Renal cortex interstitium (tissue), 11 donors: Measurements from ENCODE around the gene ALDH3B1. TPM values are rescaled to one million over a fixed set of nuclear protein-coding genes. Genes with fewer than 3 reads are reported as not detected.

Experiments
- DNase-seq, 11 donors: peaks; one replicate each; pipeline ENCODE4 v3.0.0-alpha.2; 2013; ENCODE audit warnings: low read depth in 9 of 11, low spot score in 4 of 11; ENCODE audit errors: extremely low read depth in 1 of 11
- polyA plus RNA-seq, 3 donors: library from polyadenylated mRNA; unstranded; fragments of 120-200 nt; gene quantifications; one replicate each; pipeline ENCODE4 v1.2.1, GENCODE V29; 2013; ENCODE audit not compliant: insufficient read length in 3 of 3

ALDH3B1 gene
- polyA plus RNA-seq, 3 donors = 1.8 to 3.9 (median 2.2) TPM

DNA sequence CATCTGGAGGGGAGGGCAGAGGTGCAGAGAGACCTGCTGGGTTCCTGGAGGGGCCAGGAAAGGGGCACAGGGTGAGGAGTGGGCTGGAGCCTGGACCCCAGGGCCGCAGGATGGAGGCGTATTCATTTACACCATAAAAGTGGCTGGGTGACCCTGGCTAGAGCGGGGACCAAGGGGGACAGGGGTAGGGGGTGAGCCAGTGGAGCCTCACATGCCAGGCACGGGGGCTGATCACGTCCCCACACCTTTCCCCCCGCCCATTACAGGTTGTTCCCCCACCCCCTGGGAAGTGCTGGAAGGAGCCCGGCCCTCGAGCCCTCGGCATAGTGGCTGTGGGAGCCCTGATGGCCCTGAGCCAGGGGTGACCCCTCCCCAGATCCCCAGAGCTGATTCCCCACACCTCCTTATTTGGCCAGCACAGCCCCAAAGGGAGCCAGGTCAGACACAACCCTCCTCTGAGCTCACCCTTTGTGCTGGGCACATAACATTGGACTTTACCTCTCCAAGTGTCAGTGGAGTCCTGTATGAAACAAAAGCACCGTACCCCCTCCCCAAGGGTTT is 29.5 kb downstream of the ALDH3B1 start:
- DNase-seq = no peak

DNA sequence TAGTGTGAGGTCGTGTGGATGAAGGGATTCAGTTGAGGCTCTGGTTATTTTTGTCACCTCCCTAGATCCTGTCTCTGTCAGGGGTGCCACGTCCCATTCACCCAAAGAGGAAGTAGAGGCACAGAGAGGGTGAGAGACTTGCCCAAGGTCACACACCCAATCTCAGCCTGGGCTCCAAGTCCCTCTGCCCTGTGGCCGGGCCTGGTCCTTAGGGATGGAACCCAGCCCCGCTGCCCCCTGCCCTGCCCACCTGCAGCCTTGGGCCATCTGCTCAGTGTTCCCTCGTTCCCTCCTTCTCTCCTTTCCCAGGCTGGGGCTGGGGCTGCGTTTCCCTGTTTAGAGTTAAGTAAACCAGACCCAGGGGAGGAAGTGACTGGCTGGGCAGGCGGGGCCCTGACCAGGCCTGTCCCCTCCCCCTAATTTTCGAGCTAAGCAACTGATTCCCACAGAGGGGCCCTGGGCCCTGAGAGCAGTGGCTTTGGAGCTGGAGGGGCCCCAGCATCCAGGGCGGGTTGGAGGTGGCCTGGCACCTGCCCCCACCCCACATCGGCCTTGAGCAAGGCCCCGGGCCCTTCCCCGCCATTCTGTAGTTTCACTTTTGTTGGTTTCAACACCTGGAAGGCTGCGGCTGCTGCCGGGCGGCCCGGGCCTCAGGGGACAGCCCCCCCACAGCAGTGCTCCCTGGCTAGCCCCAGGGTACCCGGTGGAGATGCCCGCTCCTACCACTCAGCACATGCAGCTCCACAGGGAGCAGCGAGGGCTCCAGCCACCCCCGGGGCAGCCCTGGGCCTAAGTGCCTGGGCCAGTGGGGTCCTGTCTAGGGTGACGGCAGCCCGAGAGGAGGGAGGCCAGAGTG is 30.2 kb downstream of the ALDH3B1 start:
- DNase-seq = peak in 6 of 11 donors; percentile 33 to 56 (median 42)

DNA sequence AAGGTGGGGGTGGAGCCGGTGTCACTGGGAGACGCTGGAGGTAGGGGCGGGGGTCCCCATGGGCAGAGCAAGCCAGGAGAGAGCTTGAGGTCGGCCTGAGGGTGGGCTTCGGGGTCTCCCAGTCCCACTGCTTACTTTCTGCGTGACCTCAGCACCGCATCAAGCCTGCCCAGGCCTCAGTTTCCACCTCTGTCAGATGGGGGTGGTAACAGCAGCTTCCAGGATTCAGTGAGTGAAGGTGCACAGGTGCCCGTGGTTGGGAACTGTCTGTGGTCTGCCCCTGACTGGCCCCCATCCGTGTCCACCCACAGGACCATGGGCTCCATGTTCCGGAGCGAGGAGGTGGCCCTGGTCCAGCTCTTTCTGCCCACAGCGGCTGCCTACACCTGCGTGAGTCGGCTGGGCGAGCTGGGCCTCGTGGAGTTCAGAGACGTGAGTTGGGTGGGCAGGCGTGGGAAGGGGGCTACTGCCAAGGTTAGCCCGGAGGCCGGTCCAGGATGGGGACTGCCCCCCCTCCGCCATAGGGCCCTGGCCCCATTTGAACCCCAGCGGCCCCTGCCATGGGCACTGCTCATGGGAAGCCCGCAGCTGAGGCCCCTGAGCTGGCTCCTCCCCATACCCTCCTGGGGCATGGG is 30.9 kb downstream of the ALDH3B1 start:
- no peak for DNase-seq

DNA sequence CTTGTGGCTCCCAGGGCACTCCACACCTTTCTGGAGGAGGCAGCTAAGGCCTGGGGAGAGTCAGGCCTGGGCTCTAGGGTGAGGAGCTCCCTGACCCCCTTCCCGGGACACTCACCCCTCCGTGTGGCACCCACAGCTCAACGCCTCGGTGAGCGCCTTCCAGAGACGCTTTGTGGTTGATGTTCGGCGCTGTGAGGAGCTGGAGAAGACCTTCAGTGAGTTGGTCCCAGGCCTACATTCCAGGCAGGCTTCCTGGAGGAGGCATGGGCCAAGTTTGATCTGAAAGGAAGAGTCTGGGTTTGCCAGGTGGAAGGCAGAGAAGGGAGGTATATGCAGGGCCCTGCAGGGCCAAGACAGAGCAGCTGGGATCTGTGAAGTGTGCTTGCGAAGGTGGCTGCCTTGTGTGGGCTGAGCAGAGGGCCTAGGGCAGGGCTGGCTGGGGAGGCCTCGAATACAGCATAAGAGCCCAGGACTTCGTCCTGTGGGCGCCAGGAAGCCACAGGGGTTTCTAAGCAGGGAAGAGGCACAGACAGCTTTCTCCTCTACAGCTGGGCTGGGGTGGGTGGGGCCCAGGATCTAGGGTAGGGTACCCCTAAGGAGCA is 31.6 kb downstream of the ALDH3B1 start:
- DNase-seq = no peak

- no peak for DNase-seq
These were observed 32.3 kb downstream of the ALDH3B1 start for GRCh38 chr11:68042219-68043028.

DNA sequence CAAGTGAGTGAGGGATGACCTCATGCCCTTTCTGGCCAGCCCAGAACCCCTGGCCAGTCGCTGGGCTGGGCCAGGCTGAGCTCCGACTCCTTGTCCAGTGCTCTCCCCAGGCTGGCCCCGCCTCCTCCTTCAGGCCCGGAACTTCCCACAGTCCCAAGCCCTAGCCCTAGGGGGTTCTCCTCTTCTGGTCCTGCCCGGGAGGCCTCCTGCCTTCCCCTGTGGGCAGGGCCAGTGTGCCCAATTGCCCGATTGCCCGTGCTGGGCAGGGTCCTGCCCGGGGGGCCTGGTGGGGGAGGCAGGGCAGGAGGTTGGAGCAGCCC is 32.9 kb downstream of the ALDH3B1 start:
- no peak for DNase-seq

DNA sequence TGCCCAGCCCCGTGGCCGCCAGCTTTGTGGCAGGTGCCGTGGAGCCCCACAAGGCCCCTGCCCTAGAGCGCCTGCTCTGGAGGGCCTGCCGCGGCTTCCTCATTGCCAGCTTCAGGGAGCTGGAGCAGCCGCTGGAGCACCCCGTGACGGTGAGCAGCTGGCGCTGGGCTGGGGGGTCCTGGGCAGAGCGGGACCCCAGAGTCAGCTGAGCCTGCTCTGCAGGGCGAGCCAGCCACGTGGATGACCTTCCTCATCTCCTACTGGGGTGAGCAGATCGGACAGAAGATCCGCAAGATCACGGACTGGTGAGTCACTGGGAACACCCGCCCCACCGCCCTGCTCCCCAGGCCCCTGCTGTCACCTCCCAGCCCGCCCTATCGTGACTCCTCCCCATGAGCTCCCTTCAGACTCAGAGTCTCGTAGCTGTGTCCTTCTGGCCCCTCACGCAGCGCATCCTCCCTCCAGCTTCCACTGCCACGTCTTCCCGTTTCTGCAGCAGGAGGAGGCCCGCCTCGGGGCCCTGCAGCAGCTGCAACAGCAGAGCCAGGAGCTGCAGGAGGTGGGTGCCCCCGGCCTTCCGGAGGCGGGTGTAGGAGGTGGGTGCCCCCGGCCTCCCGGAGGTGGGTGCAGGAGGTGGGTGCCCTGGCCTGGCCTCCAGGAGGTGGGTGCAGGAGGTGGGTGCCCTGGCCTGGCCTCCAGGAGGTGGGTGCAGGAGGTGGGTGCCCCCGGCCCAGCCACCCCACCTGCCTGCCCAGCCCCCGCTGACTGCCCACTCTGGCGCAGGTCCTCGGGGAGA is 33.4 kb downstream of the ALDH3B1 start:
- no peak for DNase-seq

GRCh38 chr11:68044145-68044813 is 34.2 kb downstream of the ALDH3B1 start:
- DNase-seq = no peak

GRCh38 chr11:68044898-68045351 is 34.8 kb downstream of the ALDH3B1 start:
- no peak for DNase-seq

DNA sequence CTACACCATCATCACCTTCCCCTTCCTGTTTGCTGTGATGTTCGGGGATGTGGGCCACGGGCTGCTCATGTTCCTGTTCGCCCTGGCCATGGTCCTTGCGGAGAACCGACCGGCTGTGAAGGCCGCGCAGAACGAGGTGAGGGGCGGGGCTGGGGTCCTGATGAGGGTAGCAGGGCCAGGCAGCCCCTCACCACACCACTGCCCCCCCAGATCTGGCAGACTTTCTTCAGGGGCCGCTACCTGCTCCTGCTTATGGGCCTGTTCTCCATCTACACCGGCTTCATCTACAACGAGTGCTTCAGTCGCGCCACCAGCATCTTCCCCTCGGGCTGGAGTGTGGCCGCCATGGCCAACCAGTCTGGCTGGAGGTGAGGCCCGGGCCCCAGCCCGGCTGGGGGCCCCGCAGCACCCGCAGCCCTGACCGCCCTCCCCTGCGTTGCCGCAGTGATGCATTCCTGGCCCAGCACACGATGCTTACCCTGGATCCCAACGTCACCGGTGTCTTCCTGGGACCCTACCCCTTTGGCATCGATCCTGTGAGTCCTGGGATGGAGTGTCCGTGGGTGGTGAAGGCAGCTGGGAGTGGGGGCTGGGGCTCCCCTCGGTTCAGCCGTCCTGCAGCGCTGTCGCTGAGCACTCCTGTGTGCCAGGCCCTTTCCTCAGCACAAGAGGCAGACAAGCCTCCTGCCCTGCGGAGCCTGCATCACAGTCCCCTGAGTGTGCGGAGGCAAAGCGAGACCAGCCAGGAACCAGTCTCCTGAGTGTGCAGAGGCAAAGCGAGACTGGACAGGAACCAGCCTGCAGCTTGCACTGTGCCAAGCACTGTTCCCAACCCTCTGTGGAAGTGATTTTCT is 37.5 kb downstream of the ALDH3B1 start:
- no peak for DNase-seq

- DNase-seq = no peak
These were observed 38.8 kb downstream of the ALDH3B1 start for GRCh38 chr11:68048681-68049508.

DNA sequence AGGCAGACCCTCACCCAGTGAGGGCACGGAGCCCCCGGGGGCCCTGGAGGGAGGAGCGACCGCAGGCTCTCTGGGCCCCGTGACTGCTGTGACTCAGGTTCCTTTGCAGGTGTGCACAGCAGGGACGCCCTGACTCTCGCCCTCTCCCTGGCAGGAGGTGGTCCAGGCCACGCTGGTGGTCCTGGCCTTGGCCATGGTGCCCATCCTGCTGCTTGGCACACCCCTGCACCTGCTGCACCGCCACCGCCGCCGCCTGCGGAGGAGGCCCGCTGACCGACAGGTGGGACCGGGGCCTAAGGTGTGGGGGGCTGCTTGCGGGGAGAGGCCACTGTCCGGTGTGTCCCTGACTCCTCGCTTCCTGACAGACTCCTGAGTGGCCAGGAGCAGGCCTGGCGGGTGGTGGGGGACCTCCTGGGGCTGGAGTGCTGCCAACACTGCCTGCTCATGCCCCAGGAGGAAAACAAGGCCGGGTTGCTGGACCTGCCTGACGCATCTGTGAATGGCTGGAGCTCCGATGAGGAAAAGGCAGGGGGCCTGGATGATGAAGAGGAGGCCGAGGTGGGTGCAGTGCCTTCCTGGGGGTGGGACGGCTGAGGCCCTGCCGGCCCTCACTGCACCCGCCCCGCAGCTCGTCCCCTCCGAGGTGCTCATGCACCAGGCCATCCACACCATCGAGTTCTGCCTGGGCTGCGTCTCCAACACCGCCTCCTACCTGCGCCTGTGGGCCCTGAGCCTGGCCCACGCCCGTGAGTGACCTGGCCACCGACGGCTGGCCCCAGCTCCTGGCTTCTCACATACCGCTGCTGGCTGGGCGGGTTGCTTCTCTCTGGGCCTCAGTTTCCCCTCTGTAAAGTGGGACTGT is 39.6 kb downstream of the ALDH3B1 start:
- no peak for DNase-seq

DNA sequence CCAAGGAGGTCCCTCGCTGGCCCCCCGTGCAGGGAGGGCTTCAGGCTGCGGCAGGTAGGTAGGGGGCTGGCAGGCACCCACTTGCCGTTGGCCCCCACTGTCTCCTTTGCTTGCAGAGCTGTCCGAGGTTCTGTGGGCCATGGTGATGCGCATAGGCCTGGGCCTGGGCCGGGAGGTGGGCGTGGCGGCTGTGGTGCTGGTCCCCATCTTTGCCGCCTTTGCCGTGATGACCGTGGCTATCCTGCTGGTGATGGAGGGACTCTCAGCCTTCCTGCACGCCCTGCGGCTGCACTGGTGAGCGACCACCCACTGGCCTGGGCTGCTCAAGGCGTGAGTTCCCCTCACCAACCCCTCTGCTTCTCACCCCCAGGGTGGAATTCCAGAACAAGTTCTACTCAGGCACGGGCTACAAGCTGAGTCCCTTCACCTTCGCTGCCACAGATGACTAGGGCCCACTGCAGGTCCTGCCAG is 40.3 kb downstream of the ALDH3B1 start:
- DNase-seq = no peak

GRCh38 chr11:68051191-68052136 is 41.3 kb downstream of the ALDH3B1 start:
- no peak for DNase-seq
